A673 (cell line): ENCODE data around the gene SERPINA9. TPM values are rescaled to one million over a fixed set of nuclear protein-coding genes. Genes with fewer than 3 reads are reported as not detected.

Experiments used
- Bru-seq: library from RNA; stranded (reverse); fragments of 400-500 nt; gene quantifications from one replicate; lab custom pipeline; 2021; lab: Mats Ljungman, UMichigan
- BruChase-seq, 2 experiments: library from RNA; stranded (reverse); fragments of 400-500 nt; gene quantifications; one replicate each; lab custom pipeline; 2021; lab: Mats Ljungman, UMichigan
- BruUV-seq: library from RNA; stranded (reverse); fragments of 400-500 nt; replicated peaks from 2 replicates; lab custom pipeline; 2021; lab: Mats Ljungman, UMichigan
- CTCF ChIA-PET: fragments of 300-600 bp; sonication (Branson Sonifier 250); formaldehyde crosslinking; loops from one replicate; lab custom pipeline; 2022; ENCODE audit warnings: antibody characterized with exemption; lab: Charles Lee
- POLR2A ChIA-PET: fragments of 300-600 bp; sonication (Branson Sonifier 250); formaldehyde crosslinking; loops from one replicate; lab custom pipeline; 2022; ENCODE audit warnings: antibody characterized with exemption; ENCODE audit not compliant: low non-redundant PET; lab: Charles Lee
- DNase-seq: peaks from one replicate; pipeline ENCODE4 v3.0.0-alpha.2; 2015; ENCODE audit warnings: low spot score
- H3K27ac ChIP-seq: fragments of 200-600 bp; sonication (generic); 2 replicates; pipeline ENCODE4 v1.5.1; 2016; ENCODE audit warnings: mixed run types, low read depth, mild to moderate bottlenecking, mixed read lengths, antibody characterized with exemption, low read length; ENCODE audit not compliant: poor library complexity, severe bottlenecking
- H3K27me3 ChIP-seq: fragments of 200-600 bp; sonication (generic); replicated peaks from 2 replicates; pipeline ENCODE4 v1.6.1; 2017; ENCODE audit warnings: mixed run types, low read depth, mild to moderate bottlenecking, mixed read lengths, antibody characterized with exemption, low read length; ENCODE audit not compliant: insufficient read depth, poor library complexity
- H3K36me3 ChIP-seq: fragments of 200-600 bp; sonication (generic); 2 replicates; pipeline ENCODE4 v1.6.1; 2016; ENCODE audit warnings: mixed run types, mild to moderate bottlenecking, mixed read lengths, antibody characterized with exemption, low read length; ENCODE audit not compliant: insufficient read depth, poor library complexity, severe bottlenecking
- H3K4me1 ChIP-seq: fragments of 200-600 bp; sonication (generic); 2 replicates; pipeline ENCODE4 v1.6.1; 2017; ENCODE audit warnings: mixed run types, mild to moderate bottlenecking, mixed read lengths, antibody characterized with exemption, low read length; ENCODE audit not compliant: insufficient read depth, poor library complexity, severe bottlenecking
- H3K4me3 ChIP-seq: fragments of 200-600 bp; sonication (generic); 2 replicates; pipeline ENCODE4 v1.5.1; 2016; ENCODE audit warnings: low read depth, mixed run types, mild to moderate bottlenecking, mixed read lengths, low read length; ENCODE audit not compliant: poor library complexity, severe bottlenecking
- H3K9me3 ChIP-seq: fragments of 200-600 bp; sonication (generic); 2 replicates; pipeline ENCODE4 v1.6.1; 2016; ENCODE audit warnings: mixed run types, low read depth, mild to moderate bottlenecking, mixed read lengths, antibody characterized with exemption, low read length; ENCODE audit not compliant: poor library complexity, severe bottlenecking
- EZH2 ChIP-seq: fragments of 200-600 bp; sonication (generic); IDR thresholded peaks from 2 replicates; pipeline ENCODE4 v1.6.1; 2017; ENCODE audit warnings: borderline replicate concordance, low read depth, mild to moderate bottlenecking, mixed read lengths, antibody characterized with exemption, low read length; ENCODE audit not compliant: poor library complexity, severe bottlenecking
- intact Hi-C: fragments of 100-400 bp; cut with micrococcal nuclease; formaldehyde crosslinking; loops from one replicate; pipeline ENCODE4 v1.10.0; 2022; ENCODE audit not compliant: unreplicated experiment
- long read RNA-seq: library from polyadenylated mRNA; stranded (forward); transcript quantifications from one replicate; pipeline ENCODE4 v2.0.0, GENCODE V29; 2022
- total RNA-seq: library from RNA; stranded (reverse); gene quantifications from 2 replicates; pipeline ENCODE4 v1.2.3, GENCODE V29; 2021
- TF ChIP-seq, protein P1 (sequence below): fragments of 300-800, 200-600 bp; sonication (generic); conservative IDR thresholded peaks from 2 replicates; pipeline ENCODE4 v1.5.1; 2017; ENCODE audit warnings: low read depth, mild to moderate bottlenecking, antibody characterized with exemption, low read length, moderate library complexity, mixed read lengths

Gene SERPINA9, protein sequence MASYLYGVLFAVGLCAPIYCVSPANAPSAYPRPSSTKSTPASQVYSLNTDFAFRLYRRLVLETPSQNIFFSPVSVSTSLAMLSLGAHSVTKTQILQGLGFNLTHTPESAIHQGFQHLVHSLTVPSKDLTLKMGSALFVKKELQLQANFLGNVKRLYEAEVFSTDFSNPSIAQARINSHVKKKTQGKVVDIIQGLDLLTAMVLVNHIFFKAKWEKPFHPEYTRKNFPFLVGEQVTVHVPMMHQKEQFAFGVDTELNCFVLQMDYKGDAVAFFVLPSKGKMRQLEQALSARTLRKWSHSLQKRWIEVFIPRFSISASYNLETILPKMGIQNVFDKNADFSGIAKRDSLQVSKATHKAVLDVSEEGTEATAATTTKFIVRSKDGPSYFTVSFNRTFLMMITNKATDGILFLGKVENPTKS
- total RNA-seq (not detected in 2 replicates), Bru-seq, nascent RNA (not detected), BruChase-seq, experiment 1, labeled RNA remaining after a 2-hour chase (not detected), BruChase-seq, experiment 2, labeled RNA remaining after a 6-hour chase (not detected)
- long read RNA-seq, result 0 reads

- BruUV-seq, result no TSS peak
- no peak within 1 kb of the TSS for H3K4me3 ChIP-seq
- no peaks in the 10 kb centered on the region for H3K36me3 ChIP-seq
- POLR2A ChIA-PET, result no interaction called here
- CTCF ChIA-PET, result no interaction called here
- TF ChIP-seq, protein P1, sequence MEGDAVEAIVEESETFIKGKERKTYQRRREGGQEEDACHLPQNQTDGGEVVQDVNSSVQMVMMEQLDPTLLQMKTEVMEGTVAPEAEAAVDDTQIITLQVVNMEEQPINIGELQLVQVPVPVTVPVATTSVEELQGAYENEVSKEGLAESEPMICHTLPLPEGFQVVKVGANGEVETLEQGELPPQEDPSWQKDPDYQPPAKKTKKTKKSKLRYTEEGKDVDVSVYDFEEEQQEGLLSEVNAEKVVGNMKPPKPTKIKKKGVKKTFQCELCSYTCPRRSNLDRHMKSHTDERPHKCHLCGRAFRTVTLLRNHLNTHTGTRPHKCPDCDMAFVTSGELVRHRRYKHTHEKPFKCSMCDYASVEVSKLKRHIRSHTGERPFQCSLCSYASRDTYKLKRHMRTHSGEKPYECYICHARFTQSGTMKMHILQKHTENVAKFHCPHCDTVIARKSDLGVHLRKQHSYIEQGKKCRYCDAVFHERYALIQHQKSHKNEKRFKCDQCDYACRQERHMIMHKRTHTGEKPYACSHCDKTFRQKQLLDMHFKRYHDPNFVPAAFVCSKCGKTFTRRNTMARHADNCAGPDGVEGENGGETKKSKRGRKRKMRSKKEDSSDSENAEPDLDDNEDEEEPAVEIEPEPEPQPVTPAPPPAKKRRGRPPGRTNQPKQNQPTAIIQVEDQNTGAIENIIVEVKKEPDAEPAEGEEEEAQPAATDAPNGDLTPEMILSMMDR, result no peak
- no peak for TF ChIP-seq EZH2
- no peak for DNase-seq
- H3K27ac ChIP-seq, result no peak within 1 kb of the TSS
- intact Hi-C loops, result no loop called here
- H3K9me3 ChIP-seq, result peaks cover 5% of the 10 kb centered on the region
- peaks cover 26% of the 10 kb centered on the region for H3K27me3 ChIP-seq
- no peaks in the 10 kb centered on the region for H3K4me1 ChIP-seq
Measured at GRCh38 chr14:94476023-94476422, at the start of gene SERPINA9. TSS of gene SERPINA9 (minus strand) at chr14:94476197. CDS start at chr14:94469840, 6,357 bp downstream.

DNA sequence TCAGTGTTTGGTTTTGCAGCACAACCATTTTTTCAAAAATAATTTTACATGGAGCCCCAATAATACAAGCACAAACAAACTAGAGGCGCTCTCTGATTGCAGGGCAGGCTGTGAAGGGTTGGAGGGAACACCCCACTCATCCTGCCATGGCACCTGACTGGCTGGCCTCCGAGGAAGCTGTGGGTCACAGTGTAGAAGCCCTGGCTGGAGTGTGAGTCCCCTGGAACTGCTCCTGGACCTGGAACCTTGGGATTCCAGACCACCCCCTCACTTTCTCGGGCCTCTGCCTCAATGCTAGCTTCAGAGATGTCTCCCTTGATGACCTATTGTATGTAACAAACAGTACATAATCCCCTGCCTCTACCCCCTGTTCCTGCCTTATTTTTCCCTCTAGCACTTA lies 48.1 kb upstream of the SERPINA9 start:
- H3K27me3 ChIP-seq, result peaks cover 19% of the 10 kb centered on the region
- CTCF ChIA-PET, result no interaction called here
- BruUV-seq, result no TSS peak
- intact Hi-C loops, result no loop called here
- no peak for DNase-seq
- no peak overlapping the region for H3K4me3 ChIP-seq
- H3K9me3 ChIP-seq, result no peaks in the 10 kb centered on the region
- no peaks in the 10 kb centered on the region for H3K4me1 ChIP-seq
- H3K27ac ChIP-seq, result no peak overlapping the region
- TF ChIP-seq, protein P1, result no peak
- TF ChIP-seq EZH2, result no peak
- POLR2A ChIA-PET, result no interaction called here
- no peaks in the 10 kb centered on the region for H3K36me3 ChIP-seq

GRCh38 chr14:94523265-94523664 lies 47.3 kb upstream of the SERPINA9 start:
- no peak overlapping the region for H3K27ac ChIP-seq
- H3K27me3 ChIP-seq, result peaks cover 19% of the 10 kb centered on the region
- BruUV-seq, result no TSS peak
- no peaks in the 10 kb centered on the region for H3K9me3 ChIP-seq
- intact Hi-C loops, result no loop called here
- H3K36me3 ChIP-seq, result no peaks in the 10 kb centered on the region
- CTCF ChIA-PET, result no interaction called here
- TF ChIP-seq, protein P1, result no peak
- no peak for TF ChIP-seq EZH2
- H3K4me3 ChIP-seq, result no peak overlapping the region
- POLR2A ChIA-PET, result no interaction called here
- no peaks in the 10 kb centered on the region for H3K4me1 ChIP-seq
- no peak for DNase-seq
